ENCODE measurements around the gene REEP1. TPM values are rescaled to one million over a fixed set of nuclear protein-coding genes. Genes with fewer than 3 reads are reported as not detected.

Gene REEP1
- total RNA-seq, result 10 to 100 TPM in 3 of 5 donors, 1 to 10 TPM in 1, not detected in 1; 6.4 to 29.9 (median 19.8) TPM
- 1 to 10 TPM; 2.9 to 5.4 (median 3.0) TPM for polyA plus RNA-seq
- long read RNA-seq, donor 1, partial matches to known transcripts, result 0 of 1 reads
- long read RNA-seq, donor 1, other reads (novel, unspliced or antisense), result 0 of 1 reads
- long read RNA-seq, donor 2, partial matches to known transcripts, result 0 of 2 reads
- long read RNA-seq, donor 2, other reads (novel, unspliced or antisense), result 0 of 2 reads
- long read RNA-seq, donor 3, partial matches to known transcripts, result 0 of 2 reads
- long read RNA-seq, donor 3, other reads (novel, unspliced or antisense), result 0 of 2 reads
- long read RNA-seq, donor 4, result 0 reads
- long read RNA-seq, donor 5, transcript REEP1-201 (7 exons, 3,857 nt), result major isoform, 5 of 5 reads
- long read RNA-seq, donor 5, partial matches to known transcripts, result 0 of 5 reads
- long read RNA-seq, donor 5, other reads (novel, unspliced or antisense), result 0 of 5 reads
- long read RNA-seq, donor 6, result 0 reads
- long read RNA-seq, donor 7, partial matches to known transcripts, result 0 of 3 reads
- long read RNA-seq, donor 7, other reads (novel, unspliced or antisense), result 0 of 3 reads
- long read RNA-seq, donor 8, partial matches to known transcripts, result 0 of 3 reads
- long read RNA-seq, donor 8, other reads (novel, unspliced or antisense), result 0 of 3 reads
- long read RNA-seq, donor 9, partial matches to known transcripts, result 0 of 1 reads
- long read RNA-seq, donor 9, other reads (novel, unspliced or antisense), result 0 of 1 reads
- long read RNA-seq, donor 10, result 0 reads

- peak within 1 kb of the TSS; percentile 58 to 76 (median 66) for H3K4me3 ChIP-seq
- peak; percentile 36 to 77 for DNase-seq
- TF ChIP-seq EP300 (IDR thresholded peaks at IDR 0.05), result no peak
- TF ChIP-seq POLR2A (IDR thresholded peaks at IDR 0.05), result no peak
- no peak for TF ChIP-seq CTCF (IDR thresholded peaks at IDR 0.05)
- no peak for TF ChIP-seq POLR2AphosphoS5 (IDR thresholded peaks at IDR 0.05)
- intact Hi-C loops (cut with DNase I; ENCODE audit: low total_unique reads), result no loop called here
- H3K4me1 ChIP-seq, result peaks cover 19 to 22% (median 21%) of the 10 kb centered on the region in 4 donors
- peaks cover 0 to 60% (median 15%) of the 10 kb centered on the region in 3 donors for H3K27me3 ChIP-seq
- H3K9me3 ChIP-seq, result peaks cover 0 to 17% (median 2%) of the 10 kb centered on the region in 4 donors
- H3K36me3 ChIP-seq, result no peaks in the 10 kb centered on the region
- peak within 1 kb of the TSS in 3 of 5 donors; percentile 41 to 80 (median 59) for H3K27ac ChIP-seq
- WGBS, 5 donors, result 0 to 2% (median 0%) methylated on average over 51 to 84 of the region's 87 CpGs; no CpG with 5 or more reads in 1 of the 5 donors
Measured at GRCh38 chr2:86337244-86337835, at the start of gene REEP1. REEP1 (minus strand) TSS chr2:86337626; CDS start chr2:86337510, 116 bp downstream.

- Histone ChIP-seq H3K4me1 (no peaks in the 10 kb centered on the region), H3K36me3 (no peaks in the 10 kb centered on the region), H3K4me3 (no peak overlapping the region), H3K9me3 (no peaks in the 10 kb centered on the region), H3K27me3 (no peaks in the 10 kb centered on the region), H3K27ac (no peak overlapping the region)
- intact Hi-C loops (cut with DNase I; ENCODE audit: low total_unique reads), result no loop called here
- no peak for DNase-seq
- WGBS, 5 donors, result 0 to 94% (median 36%) methylated on average over 1 of the region's 1 CpG
- TF ChIP-seq POLR2A (IDR thresholded peaks at IDR 0.05) (no peak), POLR2AphosphoS5 (IDR thresholded peaks at IDR 0.05) (no peak), EP300 (IDR thresholded peaks at IDR 0.05) (no peak), CTCF (IDR thresholded peaks at IDR 0.05) (no peak)
Measured at GRCh38 chr2:86383844-86384243, 46.4 kb upstream of the REEP1 start.

GRCh38 chr2:86382698-86383097, 45.3 kb upstream of the REEP1 start:
- Histone ChIP-seq H3K27ac (no peak overlapping the region), H3K27me3 (no peaks in the 10 kb centered on the region), H3K4me3 (no peak overlapping the region), H3K4me1 (no peaks in the 10 kb centered on the region), H3K9me3 (no peaks in the 10 kb centered on the region), H3K36me3 (no peaks in the 10 kb centered on the region)
- intact Hi-C loops (cut with DNase I; ENCODE audit: low total_unique reads), result no loop called here
- no peak for DNase-seq
- 55 to 68% (median 61%) methylated on average over 2 of the region's 2 CpGs for WGBS, 5 donors
- no peak for TF ChIP-seq CTCF (IDR thresholded peaks at IDR 0.05)
- TF ChIP-seq POLR2A (IDR thresholded peaks at IDR 0.05), result no peak
- TF ChIP-seq POLR2AphosphoS5 (IDR thresholded peaks at IDR 0.05), result no peak
- no peak for TF ChIP-seq EP300 (IDR thresholded peaks at IDR 0.05)

GRCh38 chr2:86382108-86382507, 44.7 kb upstream of the REEP1 start:
- no peak for TF ChIP-seq POLR2AphosphoS5 (IDR thresholded peaks at IDR 0.05)
- no peak for TF ChIP-seq EP300 (IDR thresholded peaks at IDR 0.05)
- no peak for TF ChIP-seq CTCF (IDR thresholded peaks at IDR 0.05)
- TF ChIP-seq POLR2A (IDR thresholded peaks at IDR 0.05), result no peak
- no peaks in the 10 kb centered on the region for H3K27me3 ChIP-seq
- DNase-seq, result no peak
- 89 to 99% (median 96%) methylated on average over 2 of the region's 2 CpGs for WGBS, 5 donors
- H3K4me3 ChIP-seq, result no peak overlapping the region
- no peaks in the 10 kb centered on the region for H3K36me3 ChIP-seq
- H3K27ac ChIP-seq, result no peak overlapping the region
- intact Hi-C loops (cut with DNase I; ENCODE audit: low total_unique reads), result no loop called here
- H3K9me3 ChIP-seq, result no peaks in the 10 kb centered on the region
- H3K4me1 ChIP-seq, result no peaks in the 10 kb centered on the region
